H9 (cell line): ENCODE measurements around the gene EPC2. TPM values are rescaled to one million over a fixed set of nuclear protein-coding genes. Genes with fewer than 3 reads are reported as not detected.

Experiments used
- DNase-seq: peaks from one replicate; pipeline ENCODE4 v3.0.0-alpha.2; 2017
- H2AFZ ChIP-seq: one replicate; pipeline ENCODE4 v1.6.1; 2013; ENCODE audit warnings: mild to moderate bottlenecking, low read length, control low read depth, moderate library complexity
- H2AK5ac ChIP-seq: 2 replicates; pipeline ENCODE4 v1.6.1; 2013; ENCODE audit warnings: low read length, control low read depth, mixed read lengths; ENCODE audit not compliant: insufficient read length
- H2BK120ac ChIP-seq: one replicate; pipeline ENCODE4 v1.6.1; 2013; ENCODE audit warnings: low read depth, mild to moderate bottlenecking, low read length, control low read depth, inconsistent platforms; ENCODE audit not compliant: poor library complexity, severe bottlenecking
- H2BK12ac ChIP-seq: 2 replicates; pipeline ENCODE4 v1.6.1; 2013; ENCODE audit warnings: low read length, control low read depth, mixed read lengths, low read depth; ENCODE audit not compliant: insufficient read length
- H2BK15ac ChIP-seq: 2 replicates; pipeline ENCODE4 v1.6.1; 2013; ENCODE audit warnings: low read depth, low read length, control low read depth
- H2BK20ac ChIP-seq: one replicate; pipeline ENCODE4 v1.6.1; 2013; ENCODE audit warnings: low read depth, mild to moderate bottlenecking, low read length, control low read depth, inconsistent platforms; ENCODE audit not compliant: poor library complexity, severe bottlenecking
- H2BK5ac ChIP-seq: 2 replicates; pipeline ENCODE4 v1.6.1; 2013; ENCODE audit warnings: low read length, control low read depth, mixed read lengths; ENCODE audit not compliant: insufficient read length
- H3K14ac ChIP-seq: 2 replicates; pipeline ENCODE4 v1.6.1; 2013; ENCODE audit warnings: low read length, control low read depth; ENCODE audit not compliant: insufficient read depth
- H3K18ac ChIP-seq: 2 replicates; pipeline ENCODE4 v1.6.1; 2013; ENCODE audit warnings: low read depth, mild to moderate bottlenecking, mixed read lengths, low read length, control low read depth; ENCODE audit not compliant: insufficient read length
- H3K23ac ChIP-seq: 2 replicates; pipeline ENCODE4 v1.6.1; 2013; ENCODE audit warnings: low read length, control low read depth, mixed read lengths, low read depth; ENCODE audit not compliant: insufficient read length
- H3K23me2 ChIP-seq: 2 replicates; pipeline ENCODE4 v1.6.1; 2013; ENCODE audit warnings: low read depth, mild to moderate bottlenecking, mixed read lengths, low read length, control low read depth; ENCODE audit not compliant: insufficient read length, poor library complexity, severe bottlenecking
- H3K27ac ChIP-seq: 2 replicates; pipeline ENCODE4 v1.5.1; 2013; ENCODE audit warnings: low read length, control low read depth, mixed read lengths, low read depth; ENCODE audit not compliant: insufficient read length
- H3K27me3 ChIP-seq: 2 replicates; pipeline ENCODE4 v1.6.1; 2013; ENCODE audit warnings: low read length, control low read depth, inconsistent platforms; ENCODE audit not compliant: insufficient read depth
- H3K4ac ChIP-seq: 2 replicates; pipeline ENCODE4 v1.6.1; 2013; ENCODE audit warnings: low read depth, mild to moderate bottlenecking, control low read depth, inconsistent platforms, low read length, moderate library complexity
- H3K4me1 ChIP-seq: 2 replicates; pipeline ENCODE4 v1.6.1; 2013; ENCODE audit warnings: low read length, control low read depth, inconsistent platforms; ENCODE audit not compliant: insufficient read depth
- H3K4me2 ChIP-seq: 2 replicates; pipeline ENCODE4 v1.6.1; 2013; ENCODE audit warnings: low read length, control low read depth, mixed read lengths; ENCODE audit not compliant: insufficient read length, insufficient read depth
- H3K56ac ChIP-seq: 2 replicates; pipeline ENCODE4 v1.6.1; 2013; ENCODE audit warnings: low read depth, mild to moderate bottlenecking, mixed read lengths, low read length, control low read depth; ENCODE audit not compliant: insufficient read length
- H3K79me1 ChIP-seq: 2 replicates; pipeline ENCODE4 v1.6.1; 2013; ENCODE audit warnings: low read depth, mild to moderate bottlenecking, moderate library complexity, low read length, control low read depth, inconsistent platforms; ENCODE audit not compliant: insufficient read depth, poor library complexity, severe bottlenecking
- H3K79me2 ChIP-seq: 2 replicates; pipeline ENCODE4 v1.6.1; 2013; ENCODE audit warnings: low read length, control low read depth, inconsistent platforms; ENCODE audit not compliant: insufficient read depth
- H3K9ac ChIP-seq: 2 replicates; pipeline ENCODE4 v1.6.1; 2013; ENCODE audit warnings: low read length, control low read depth, mixed read lengths; ENCODE audit not compliant: insufficient read length; ENCODE audit errors: extremely low read depth
- H3K9me3 ChIP-seq: one replicate; pipeline ENCODE4 v1.6.1; 2013; ENCODE audit warnings: low read depth, low read length, inconsistent platforms; ENCODE audit not compliant: control insufficient read depth
- H3T11ph ChIP-seq: one replicate; pipeline ENCODE4 v1.6.1; 2013; ENCODE audit warnings: mild to moderate bottlenecking, low read length, control low read depth, inconsistent platforms
- H4K20me1 ChIP-seq: one replicate; pipeline ENCODE4 v1.6.1; 2013; ENCODE audit not compliant: control insufficient read depth, insufficient read length, insufficient read depth
- H4K5ac ChIP-seq: 2 replicates; pipeline ENCODE4 v1.6.1; 2013; ENCODE audit warnings: low read depth, mild to moderate bottlenecking, mixed read lengths, low read length, control low read depth; ENCODE audit not compliant: insufficient read length
- H4K8ac ChIP-seq: replicated peaks from 2 replicates; pipeline ENCODE4 v1.6.1; 2013; ENCODE audit warnings: low read length, control low read depth, mixed read lengths, low read depth; ENCODE audit not compliant: insufficient read length
- H4K91ac ChIP-seq: 2 replicates; pipeline ENCODE4 v1.6.1; 2013; ENCODE audit warnings: low read depth, mild to moderate bottlenecking, moderate library complexity, mixed read lengths, low read length, control low read depth; ENCODE audit not compliant: insufficient read length
- H3K27ac Mint-ChIP-seq, 3 experiments: 2 replicates in 2 of 3; 3 replicates in 1 of 3; pipeline ENCODE4 v1.8.0; 2020 to 2021; ENCODE audit warnings: mixed read lengths in 3 of 3, mild to moderate bottlenecking in 1 of 3, moderate library complexity in 1 of 3
- H3K27me3 Mint-ChIP-seq: 2 replicates; pipeline ENCODE4 v1.8.0; 2021; ENCODE audit warnings: low read depth, mild to moderate bottlenecking, moderate library complexity, mixed read lengths
- H3K36me3 Mint-ChIP-seq, 3 experiments: 2 replicates in 2 of 3; 3 replicates in 1 of 3; pipeline ENCODE4 v1.8.0; 2020 to 2021; ENCODE audit warnings: low read depth in 3 of 3, mixed read lengths in 3 of 3; ENCODE audit not compliant: insufficient read depth in 1 of 3
- H3K4me1 Mint-ChIP-seq, 2 experiments: 2 replicates each; pipeline ENCODE4 v1.8.0; 2020; ENCODE audit warnings: mixed read lengths in 2 of 2
- H3K4me3 Mint-ChIP-seq, 2 experiments: 2 replicates in 1 of 2; 3 replicates in 1 of 2; pipeline ENCODE4 v1.8.0; 2020 to 2021; ENCODE audit warnings: mild to moderate bottlenecking in 2 of 2, mixed read lengths in 2 of 2, moderate library complexity in 1 of 2
- H3K9me3 Mint-ChIP-seq, 2 experiments: 2 replicates in 1 of 2; 3 replicates in 1 of 2; pipeline ENCODE4 v1.8.0; 2020; ENCODE audit warnings: mild to moderate bottlenecking in 2 of 2, mixed read lengths in 2 of 2, moderate library complexity in 1 of 2
- WGBS: extraction: QIAGEN DNeasy Blood & Tissue Kit; methylation state at CpG from one replicate; pipeline ENCODE4 v1.1.7; 2013; ENCODE audit warnings: missing lambda C conversion rate, low lambda C conversion rate, mixed read lengths; ENCODE audit not compliant: insufficient read length; ENCODE audit errors: extremely low coverage; 5-methylcytosine and 5-hydroxymethylcytosine counted together
- total RNA-seq: library from RNA; stranded (reverse); gene quantifications from 2 replicates; pipeline ENCODE4 v1.2.1, GENCODE V29; 2021
- TF ChIP-seq, protein P1 (sequence below): fragments of 200-600 bp; sonication (generic); conservative IDR thresholded peaks from 3 replicates; pipeline ENCODE4 v1.8.0; 2021; ENCODE audit warnings: antibody characterized with exemption, mild to moderate bottlenecking

Gene EPC2
- total RNA-seq, 1 experiment from 2014 or later, result 31.3 TPM

DNA sequence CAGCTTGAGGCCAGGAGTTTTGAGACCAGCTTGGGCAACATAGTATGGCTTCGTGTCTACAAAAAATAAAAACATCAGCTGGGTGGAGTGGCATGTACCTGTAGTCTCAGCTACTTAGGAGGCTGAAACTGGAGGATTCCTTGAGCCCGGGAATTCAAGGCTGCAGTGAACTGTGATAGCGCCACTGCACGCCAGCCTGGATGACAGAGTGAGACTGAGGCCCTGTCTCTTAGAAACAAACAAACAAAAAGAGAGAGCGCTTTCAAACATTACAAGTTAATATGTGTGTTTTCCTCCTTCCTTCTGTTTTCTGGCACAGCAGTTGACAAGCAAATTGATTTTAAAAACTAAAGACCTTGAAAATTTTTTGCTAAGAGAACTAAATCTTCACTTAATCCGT lies 9.9 kb downstream of the EPC2 start:
- Histone ChIP-seq H2BK5ac (no peak overlapping the region), H2BK120ac (no peak overlapping the region), H2BK20ac (no peak overlapping the region), H3K9ac (no peak overlapping the region), H3K4ac (no peak overlapping the region), H3K9me3 (no peaks in the 10 kb centered on the region), H4K20me1 (no peaks in the 10 kb centered on the region), H3K18ac (no peak overlapping the region), H2BK15ac (no peak overlapping the region), H4K91ac (no peak overlapping the region), H2AK5ac (no peak overlapping the region), H4K8ac (no peak overlapping the region), H3K14ac (no peak overlapping the region), H3K27me3 (no peaks in the 10 kb centered on the region), H3K23ac (no peak overlapping the region), H2AFZ (no peak overlapping the region), H3K79me1 (peaks cover 5% of the 10 kb centered on the region), H3K79me2 (peaks cover 54% of the 10 kb centered on the region; the same call in 1 of the 2 replicates), H3K4me2 (no peak overlapping the region), H2BK12ac (no peak overlapping the region), H3K56ac (no peak overlapping the region), H3K27ac (no peak overlapping the region), H3K23me2 (no peaks in the 10 kb centered on the region), H4K5ac (no peak overlapping the region), H3K4me1 (0 out of 2 replicates have a peak, but pooled peaks cover 5% of the 10 kb centered on the region), H3T11ph (no peak overlapping the region)
- H3K27me3 Mint-ChIP-seq, result no peaks in the 10 kb centered on the region
- no peaks in the 10 kb centered on the region for H3K36me3 Mint-ChIP-seq
- TF ChIP-seq, protein P1, sequence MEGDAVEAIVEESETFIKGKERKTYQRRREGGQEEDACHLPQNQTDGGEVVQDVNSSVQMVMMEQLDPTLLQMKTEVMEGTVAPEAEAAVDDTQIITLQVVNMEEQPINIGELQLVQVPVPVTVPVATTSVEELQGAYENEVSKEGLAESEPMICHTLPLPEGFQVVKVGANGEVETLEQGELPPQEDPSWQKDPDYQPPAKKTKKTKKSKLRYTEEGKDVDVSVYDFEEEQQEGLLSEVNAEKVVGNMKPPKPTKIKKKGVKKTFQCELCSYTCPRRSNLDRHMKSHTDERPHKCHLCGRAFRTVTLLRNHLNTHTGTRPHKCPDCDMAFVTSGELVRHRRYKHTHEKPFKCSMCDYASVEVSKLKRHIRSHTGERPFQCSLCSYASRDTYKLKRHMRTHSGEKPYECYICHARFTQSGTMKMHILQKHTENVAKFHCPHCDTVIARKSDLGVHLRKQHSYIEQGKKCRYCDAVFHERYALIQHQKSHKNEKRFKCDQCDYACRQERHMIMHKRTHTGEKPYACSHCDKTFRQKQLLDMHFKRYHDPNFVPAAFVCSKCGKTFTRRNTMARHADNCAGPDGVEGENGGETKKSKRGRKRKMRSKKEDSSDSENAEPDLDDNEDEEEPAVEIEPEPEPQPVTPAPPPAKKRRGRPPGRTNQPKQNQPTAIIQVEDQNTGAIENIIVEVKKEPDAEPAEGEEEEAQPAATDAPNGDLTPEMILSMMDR, result no peak
- no CpG with 5 or more reads among the region's 6 CpGs for WGBS
- DNase-seq, result no peak
- H3K9me3 Mint-ChIP-seq, result no peaks in the 10 kb centered on the region
- no peak overlapping the region for H3K4me3 Mint-ChIP-seq
- H3K4me1 Mint-ChIP-seq, result peaks cover 44 to 58% of the 10 kb centered on the region in 2 experiments
- no peak overlapping the region; a peak in 1 of 7 replicates for H3K27ac Mint-ChIP-seq
